MG63 (cell line): Measurements from ENCODE around the gene DNM3. TPM values are rescaled to one million over a fixed set of nuclear protein-coding genes. Genes with fewer than 3 reads are reported as not detected.

ENCODE experiments used
- DNase-seq: peaks from one replicate; pipeline ENCODE4 v3.0.0-alpha.2; 2020
- H3K27me3 ChIP-seq: fragments of 250-450 bp; sonication (Bioruptor Pico); 2 replicates; pipeline ENCODE4 v1.5.1; 2020; ENCODE audit warnings: mild to moderate bottlenecking, moderate library complexity
- H3K36me3 ChIP-seq: fragments of 250-450 bp; sonication (Bioruptor Pico); 2 replicates; pipeline ENCODE4 v1.5.1; 2020; ENCODE audit warnings: mild to moderate bottlenecking, moderate library complexity
- H3K4me3 ChIP-seq: fragments of 250-450 bp; sonication (Bioruptor Pico); 2 replicates; pipeline ENCODE4 v1.5.1; 2020; ENCODE audit warnings: mild to moderate bottlenecking, moderate library complexity
- H3K9me3 ChIP-seq: fragments of 250-450 bp; sonication (Bioruptor Pico); 2 replicates; pipeline ENCODE4 v1.5.1; 2020; ENCODE audit warnings: mild to moderate bottlenecking, moderate library complexity
- total RNA-seq: library from RNA; depleted of rRNA; stranded (reverse); fragments of >200 nt; shearing (Covaris generic); gene quantifications from 2 replicates; pipeline ENCODE4 v1.2.3, GENCODE V29; 2014; ENCODE audit warnings: low replicate concordance

The DNM3 gene
- total RNA-seq, 1 experiment from 2014 or later: not detected

- Histone ChIP-seq H3K4me3 (no peak overlapping the region), H3K27me3 (no peaks in the 10 kb centered on the region), H3K36me3 (no peaks in the 10 kb centered on the region), H3K9me3 (no peaks in the 10 kb centered on the region)
- DNase-seq: no peak
Measured at GRCh38 chr1:172380441-172381244, 539.3 kb downstream of the DNM3 start.

GRCh38 chr1:172381946-172382345 lies 540.6 kb downstream of the DNM3 start:
- Histone ChIP-seq H3K9me3 (no peaks in the 10 kb centered on the region), H3K27me3 (no peaks in the 10 kb centered on the region), H3K36me3 (no peaks in the 10 kb centered on the region), H3K4me3 (no peak overlapping the region)
- no peak for DNase-seq

GRCh38 chr1:172382406-172382805 lies 541.1 kb downstream of the DNM3 start:
- no peak overlapping the region for H3K4me3 ChIP-seq
- H3K36me3 ChIP-seq: no peaks in the 10 kb centered on the region
- DNase-seq: no peak
- H3K9me3 ChIP-seq: no peaks in the 10 kb centered on the region
- H3K27me3 ChIP-seq: no peaks in the 10 kb centered on the region

GRCh38 chr1:172382990-172383389 lies 541.7 kb downstream of the DNM3 start:
- H3K36me3 ChIP-seq: no peaks in the 10 kb centered on the region
- H3K27me3 ChIP-seq: no peaks in the 10 kb centered on the region
- H3K4me3 ChIP-seq: no peak overlapping the region
- no peak for DNase-seq
- no peaks in the 10 kb centered on the region for H3K9me3 ChIP-seq

- no peaks in the 10 kb centered on the region for H3K9me3 ChIP-seq
- no peak for DNase-seq
- no peak overlapping the region for H3K4me3 ChIP-seq
- no peaks in the 10 kb centered on the region for H3K36me3 ChIP-seq
- no peaks in the 10 kb centered on the region for H3K27me3 ChIP-seq
Measured at GRCh38 chr1:172383536-172383935, 542.2 kb downstream of the DNM3 start.

GRCh38 chr1:172384656-172385055 lies 543.4 kb downstream of the DNM3 start:
- no peak for DNase-seq
- Histone ChIP-seq H3K4me3 (no peak overlapping the region), H3K9me3 (no peaks in the 10 kb centered on the region), H3K36me3 (no peaks in the 10 kb centered on the region), H3K27me3 (no peaks in the 10 kb centered on the region)

- Histone ChIP-seq H3K9me3 (no peaks in the 10 kb centered on the region), H3K36me3 (no peaks in the 10 kb centered on the region), H3K27me3 (no peaks in the 10 kb centered on the region), H3K4me3 (no peak overlapping the region)
- DNase-seq: no peak
Measured at GRCh38 chr1:172386046-172386445, 544.7 kb downstream of the DNM3 start.

GRCh38 chr1:172388490-172388889 lies 547.2 kb downstream of the DNM3 start:
- H3K4me3 ChIP-seq: no peak overlapping the region
- no peak for DNase-seq
- H3K9me3 ChIP-seq: no peaks in the 10 kb centered on the region
- H3K27me3 ChIP-seq: no peaks in the 10 kb centered on the region
- H3K36me3 ChIP-seq: no peaks in the 10 kb centered on the region

- no peaks in the 10 kb centered on the region for H3K27me3 ChIP-seq
- no peak for DNase-seq
- H3K9me3 ChIP-seq: no peaks in the 10 kb centered on the region; the same call in 1 of the 2 replicates
- no peak overlapping the region for H3K4me3 ChIP-seq
- no peaks in the 10 kb centered on the region for H3K36me3 ChIP-seq
Measured at GRCh38 chr1:172390301-172390682, 549.0 kb downstream of the DNM3 start.

GRCh38 chr1:172390683-172391551 lies 549.6 kb downstream of the DNM3 start:
- Histone ChIP-seq H3K4me3 (no peak overlapping the region), H3K27me3 (no peaks in the 10 kb centered on the region)
- peak; percentile 54 for DNase-seq

GRCh38 chr1:172391976-172392375 lies 550.7 kb downstream of the DNM3 start:
- no peaks in the 10 kb centered on the region for H3K27me3 ChIP-seq
- no peak for DNase-seq
- H3K36me3 ChIP-seq: no peaks in the 10 kb centered on the region
- H3K4me3 ChIP-seq: no peak overlapping the region
- H3K9me3 ChIP-seq: no peaks in the 10 kb centered on the region; the same call in 1 of the 2 replicates

More at GRCh38 chr1:172390683-172391551, 549.6 kb downstream of the DNM3 start:
- no peaks in the 10 kb centered on the region; the same call in 1 of the 2 replicates for H3K9me3 ChIP-seq
- no peaks in the 10 kb centered on the region for H3K36me3 ChIP-seq

- Histone ChIP-seq H3K36me3 (no peaks in the 10 kb centered on the region), H3K9me3 (no peaks in the 10 kb centered on the region; the same call in 1 of the 2 replicates), H3K4me3 (no peak overlapping the region), H3K27me3 (no peaks in the 10 kb centered on the region)
- no peak for DNase-seq
Measured at GRCh38 chr1:172393354-172393753, 552.1 kb downstream of the DNM3 start.

GRCh38 chr1:172394141-172394751 lies 552.9 kb downstream of the DNM3 start:
- Histone ChIP-seq H3K4me3 (no peak overlapping the region), H3K36me3 (no peaks in the 10 kb centered on the region), H3K9me3 (no peaks in the 10 kb centered on the region; the same call in 1 of the 2 replicates), H3K27me3 (no peaks in the 10 kb centered on the region)
- DNase-seq: no peak

- H3K27me3 ChIP-seq: no peaks in the 10 kb centered on the region
- no peaks in the 10 kb centered on the region for H3K36me3 ChIP-seq
- no peak for DNase-seq
- H3K9me3 ChIP-seq: no peaks in the 10 kb centered on the region; the same call in 1 of the 2 replicates
- no peak overlapping the region for H3K4me3 ChIP-seq
Measured at GRCh38 chr1:172394811-172395210, 553.5 kb downstream of the DNM3 start.

GRCh38 chr1:172395576-172395975 lies 554.3 kb downstream of the DNM3 start:
- Histone ChIP-seq H3K4me3 (no peak overlapping the region), H3K9me3 (no peaks in the 10 kb centered on the region; the same call in 1 of the 2 replicates), H3K36me3 (no peaks in the 10 kb centered on the region), H3K27me3 (no peaks in the 10 kb centered on the region)
- DNase-seq: no peak

- DNase-seq: no peak
- no peaks in the 10 kb centered on the region for H3K36me3 ChIP-seq
- no peaks in the 10 kb centered on the region; the same call in 1 of the 2 replicates for H3K9me3 ChIP-seq
Measured at GRCh38 chr1:172397221-172397620, 555.9 kb downstream of the DNM3 start.

GRCh38 chr1:172397633-172398032 lies 556.3 kb downstream of the DNM3 start:
- H3K9me3 ChIP-seq: no peaks in the 10 kb centered on the region; the same call in 1 of the 2 replicates
- no peaks in the 10 kb centered on the region for H3K27me3 ChIP-seq
- DNase-seq: no peak
- no peaks in the 10 kb centered on the region for H3K36me3 ChIP-seq
- no peak overlapping the region for H3K4me3 ChIP-seq

More at GRCh38 chr1:172397221-172397620, 555.9 kb downstream of the DNM3 start:
- Histone ChIP-seq H3K27me3 (no peaks in the 10 kb centered on the region), H3K4me3 (no peak overlapping the region)
